Measurements from ENCODE around the gene SLC7A5. TPM values are rescaled to one million over a fixed set of nuclear protein-coding genes. Genes with fewer than 3 reads are reported as not detected.
"Not testable (repeated sequence)": the region's sequence is repeated elsewhere in the genome, so short reads cannot be mapped to it uniquely, and the experiment has no call there.

Gene SLC7A5
- polyA plus RNA-seq, 1 donor, result 15.0 TPM

- WGBS (ENCODE audit: insufficient coverage, low lambda C conversion rate), result no CpG with 5 or more reads among the region's 18 CpGs
Measured at GRCh38 chr16:87861300-87862099, 7.8 kb downstream of the SLC7A5 start.

GRCh38 chr16:87860553-87861299 is 8.6 kb downstream of the SLC7A5 start:
- no peaks in the 10 kb centered on the region for H3K36me3 ChIP-seq (ENCODE audit: control insufficient read depth, insufficient read depth, low read length)

More at GRCh38 chr16:87861300-87862099, 7.8 kb downstream of the SLC7A5 start:
- H3K27ac ChIP-seq (ENCODE audit: low read length); H3K4me3 ChIP-seq (ENCODE audit: low read length); DNase-seq; H3K9me3 ChIP-seq (ENCODE audit: control insufficient read depth, low read depth, low read length); H3K4me1 ChIP-seq (ENCODE audit: control insufficient read depth, insufficient read depth, low read length); H3K27me3 ChIP-seq (ENCODE audit: control insufficient read depth, insufficient read depth, low read length); H3K36me3 ChIP-seq (ENCODE audit: control insufficient read depth, insufficient read depth, low read length): not testable (repeated sequence)

GRCh38 chr16:87858151-87858993 is 10.9 kb downstream of the SLC7A5 start:
- no CpG with 5 or more reads among the region's 27 CpGs for WGBS (ENCODE audit: insufficient coverage, low lambda C conversion rate)

More at GRCh38 chr16:87860553-87861299, 8.6 kb downstream of the SLC7A5 start:
- no peak overlapping the region for H3K4me3 ChIP-seq (ENCODE audit: low read length)
- H3K27ac ChIP-seq (ENCODE audit: low read length), result no peak overlapping the region
- no peaks in the 10 kb centered on the region for H3K27me3 ChIP-seq (ENCODE audit: control insufficient read depth, insufficient read depth, low read length)
- no peak for DNase-seq
- H3K9me3 ChIP-seq (ENCODE audit: control insufficient read depth, low read depth, low read length), result no peaks in the 10 kb centered on the region
- WGBS (ENCODE audit: insufficient coverage, low lambda C conversion rate), result no CpG with 5 or more reads among the region's 26 CpGs
- H3K4me1 ChIP-seq (ENCODE audit: control insufficient read depth, insufficient read depth, low read length), result peaks cover 7% of the 10 kb centered on the region

GRCh38 chr16:87856791-87857228 is 12.5 kb downstream of the SLC7A5 start:
- no peaks in the 10 kb centered on the region for H3K36me3 ChIP-seq (ENCODE audit: control insufficient read depth, insufficient read depth, low read length)
- no peaks in the 10 kb centered on the region for H3K27me3 ChIP-seq (ENCODE audit: control insufficient read depth, insufficient read depth, low read length)
- H3K9me3 ChIP-seq (ENCODE audit: control insufficient read depth, low read depth, low read length), result no peaks in the 10 kb centered on the region
- WGBS (ENCODE audit: insufficient coverage, low lambda C conversion rate), result no CpG with 5 or more reads among the region's 15 CpGs
- no peak overlapping the region for H3K4me3 ChIP-seq (ENCODE audit: low read length)
- H3K4me1 ChIP-seq (ENCODE audit: control insufficient read depth, insufficient read depth, low read length), result peaks cover 41% of the 10 kb centered on the region
- DNase-seq, result no peak
- H3K27ac ChIP-seq (ENCODE audit: low read length), result no peak overlapping the region

More at GRCh38 chr16:87858151-87858993, 10.9 kb downstream of the SLC7A5 start:
- H3K9me3 ChIP-seq (ENCODE audit: control insufficient read depth, low read depth, low read length); H3K27me3 ChIP-seq (ENCODE audit: control insufficient read depth, insufficient read depth, low read length); H3K27ac ChIP-seq (ENCODE audit: low read length); H3K36me3 ChIP-seq (ENCODE audit: control insufficient read depth, insufficient read depth, low read length); H3K4me3 ChIP-seq (ENCODE audit: low read length); DNase-seq: not testable (repeated sequence)
- H3K4me1 ChIP-seq (ENCODE audit: control insufficient read depth, insufficient read depth, low read length), result peaks cover 26% of the 10 kb centered on the region

GRCh38 chr16:87855852-87856715 is 13.2 kb downstream of the SLC7A5 start:
- H3K27me3 ChIP-seq (ENCODE audit: control insufficient read depth, insufficient read depth, low read length), result no peaks in the 10 kb centered on the region
- no CpG with 5 or more reads among the region's 26 CpGs for WGBS (ENCODE audit: insufficient coverage, low lambda C conversion rate)
- H3K4me3 ChIP-seq (ENCODE audit: low read length), result no peak overlapping the region
- peak in 1 of 2 donors; percentile 48 for DNase-seq
- peaks cover 4% of the 10 kb centered on the region for H3K36me3 ChIP-seq (ENCODE audit: control insufficient read depth, insufficient read depth, low read length)
- H3K27ac ChIP-seq (ENCODE audit: low read length), result peak overlapping the region; percentile 88
- no peaks in the 10 kb centered on the region for H3K9me3 ChIP-seq (ENCODE audit: control insufficient read depth, low read depth, low read length)
- peaks cover 44% of the 10 kb centered on the region for H3K4me1 ChIP-seq (ENCODE audit: control insufficient read depth, insufficient read depth, low read length)

- no peaks in the 10 kb centered on the region for H3K27me3 ChIP-seq (ENCODE audit: control insufficient read depth, insufficient read depth, low read length)
- H3K27ac ChIP-seq (ENCODE audit: low read length), result peak overlapping the region; percentile 88
- peaks cover 54% of the 10 kb centered on the region for H3K4me1 ChIP-seq (ENCODE audit: control insufficient read depth, insufficient read depth, low read length)
- peak in 1 of 2 donors; percentile 30 for DNase-seq
- WGBS (ENCODE audit: insufficient coverage, low lambda C conversion rate), result no CpG with 5 or more reads among the region's 22 CpGs
- H3K9me3 ChIP-seq (ENCODE audit: control insufficient read depth, low read depth, low read length), result no peaks in the 10 kb centered on the region
- H3K36me3 ChIP-seq (ENCODE audit: control insufficient read depth, insufficient read depth, low read length), result peaks cover 12% of the 10 kb centered on the region
- no peak overlapping the region for H3K4me3 ChIP-seq (ENCODE audit: low read length)
Measured at GRCh38 chr16:87854907-87855683, 14.2 kb downstream of the SLC7A5 start.

GRCh38 chr16:87854053-87854906 is 15.0 kb downstream of the SLC7A5 start:
- Histone ChIP-seq H3K27me3 (ENCODE audit: control insufficient read depth, insufficient read depth, low read length) (no peaks in the 10 kb centered on the region), H3K9me3 (ENCODE audit: control insufficient read depth, low read depth, low read length) (no peaks in the 10 kb centered on the region), H3K36me3 (ENCODE audit: control insufficient read depth, insufficient read depth, low read length) (peaks cover 12% of the 10 kb centered on the region), H3K27ac (ENCODE audit: low read length) (peak overlapping the region; percentile 88), H3K4me1 (ENCODE audit: control insufficient read depth, insufficient read depth, low read length) (peaks cover 61% of the 10 kb centered on the region), H3K4me3 (ENCODE audit: low read length) (peak overlapping the region; percentile 8)
- DNase-seq, result peak; percentile 66 to 88
- 14% methylated on average over 1 of the region's 21 CpGs for WGBS (ENCODE audit: insufficient coverage, low lambda C conversion rate)

GRCh38 chr16:87853411-87854052 is 15.8 kb downstream of the SLC7A5 start:
- DNase-seq, result peak; percentile 95 to 97
- H3K27ac ChIP-seq (ENCODE audit: low read length), result peak overlapping the region; percentile 88
- H3K36me3 ChIP-seq (ENCODE audit: control insufficient read depth, insufficient read depth, low read length), result peaks cover 12% of the 10 kb centered on the region
- H3K9me3 ChIP-seq (ENCODE audit: control insufficient read depth, low read depth, low read length), result no peaks in the 10 kb centered on the region
- H3K27me3 ChIP-seq (ENCODE audit: control insufficient read depth, insufficient read depth, low read length), result no peaks in the 10 kb centered on the region
- H3K4me1 ChIP-seq (ENCODE audit: control insufficient read depth, insufficient read depth, low read length), result peaks cover 66% of the 10 kb centered on the region
- WGBS (ENCODE audit: insufficient coverage, low lambda C conversion rate), result no CpG with 5 or more reads among the region's 25 CpGs
- H3K4me3 ChIP-seq (ENCODE audit: low read length), result peak overlapping the region; percentile 8

Data from large intestine (tissue), 3 donors.